HG02588 (cell line): ENCODE results near the gene TEPSIN.

Experiments
- ATAC-seq: cut with Tn5 transposase; IDR thresholded peaks from one replicate; pipeline ENCODE4 v1.9.1; 2021; ENCODE audit warnings: mild to moderate bottlenecking, moderate library complexity; ENCODE audit not compliant: unreplicated experiment

TEPSIN gene

DNA sequence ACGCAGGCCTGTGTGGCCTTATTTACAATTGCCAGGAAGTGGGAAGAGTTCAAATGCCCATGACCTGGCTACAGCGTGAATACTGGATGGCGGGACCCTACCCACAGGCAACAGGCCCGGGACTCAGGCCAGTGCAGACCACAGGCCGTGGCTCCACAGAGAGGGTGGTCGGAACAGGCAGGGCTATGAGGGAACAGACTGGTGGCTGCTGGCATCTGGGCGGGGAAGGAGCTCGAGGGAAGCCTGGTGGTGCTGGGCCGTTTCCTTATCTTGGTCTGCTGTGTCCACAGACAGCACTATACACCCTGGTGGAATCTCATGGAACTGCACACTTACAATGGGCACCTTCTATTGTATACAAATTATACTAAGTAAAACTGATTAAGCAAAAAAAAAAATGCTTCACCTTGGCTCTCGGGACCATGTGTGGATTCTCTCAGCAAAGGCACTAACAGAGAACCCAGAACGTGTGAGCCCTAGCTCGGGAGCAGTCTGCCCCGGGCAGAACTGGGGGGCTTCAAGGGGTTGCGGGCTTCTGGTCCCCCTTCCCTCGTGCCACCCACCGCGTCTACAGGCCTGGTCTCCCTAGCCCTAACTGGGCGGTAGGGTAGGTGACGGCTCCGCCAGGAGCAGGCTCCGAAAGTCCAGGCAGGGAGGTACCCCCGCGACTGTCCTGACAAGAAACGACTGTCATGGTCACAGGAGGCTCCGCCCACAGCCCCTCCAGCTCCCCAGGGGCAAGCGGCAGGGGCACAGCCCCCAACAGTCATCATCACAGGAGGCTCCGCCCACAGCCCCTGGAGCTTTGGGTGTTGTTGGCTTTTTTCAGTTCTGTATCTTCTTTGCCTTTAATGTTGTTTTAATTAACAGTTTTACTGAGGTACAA lies 37.9 kb downstream of the TEPSIN start:
- no peak for ATAC-seq

DNA sequence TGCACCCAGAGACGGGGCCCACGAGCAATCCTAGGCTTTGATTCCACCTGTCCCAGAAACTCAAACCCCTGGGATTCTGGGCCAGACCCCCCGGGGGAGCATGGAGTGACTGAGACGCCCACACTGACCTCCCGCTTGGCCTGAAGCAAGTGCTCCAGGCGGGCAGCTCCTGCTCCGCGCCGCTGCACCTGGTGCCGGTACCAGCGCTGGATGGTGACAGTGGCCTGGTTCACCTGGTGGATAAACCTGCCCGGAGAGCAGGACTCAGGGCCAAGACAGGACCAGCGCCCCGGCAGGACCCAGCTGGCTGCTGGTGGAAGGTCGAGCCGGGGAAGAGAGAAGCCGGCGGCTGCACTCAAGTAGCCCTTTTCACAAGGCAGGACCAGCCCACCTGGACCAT lies 38.7 kb downstream of the TEPSIN start:
- no peak for ATAC-seq

DNA sequence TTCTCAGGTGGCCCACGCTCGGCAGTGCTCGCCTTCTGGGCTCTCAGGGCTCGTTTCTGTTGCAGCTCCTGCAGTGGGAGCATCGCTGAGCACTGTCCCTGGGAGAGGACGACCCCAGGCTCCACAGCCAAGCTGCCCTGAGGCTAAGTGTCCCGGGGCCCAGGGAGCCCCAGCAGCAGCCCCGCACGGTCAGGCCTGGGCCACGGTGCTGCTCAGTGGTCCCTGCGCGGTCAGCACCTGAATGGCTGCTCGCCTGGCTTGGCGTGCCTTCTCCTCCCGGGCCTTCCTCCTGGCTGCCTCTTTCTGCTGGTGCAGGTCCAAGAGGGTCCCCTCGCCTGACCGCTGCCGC lies 39.4 kb downstream of the TEPSIN start:
- ATAC-seq, result no peak

DNA sequence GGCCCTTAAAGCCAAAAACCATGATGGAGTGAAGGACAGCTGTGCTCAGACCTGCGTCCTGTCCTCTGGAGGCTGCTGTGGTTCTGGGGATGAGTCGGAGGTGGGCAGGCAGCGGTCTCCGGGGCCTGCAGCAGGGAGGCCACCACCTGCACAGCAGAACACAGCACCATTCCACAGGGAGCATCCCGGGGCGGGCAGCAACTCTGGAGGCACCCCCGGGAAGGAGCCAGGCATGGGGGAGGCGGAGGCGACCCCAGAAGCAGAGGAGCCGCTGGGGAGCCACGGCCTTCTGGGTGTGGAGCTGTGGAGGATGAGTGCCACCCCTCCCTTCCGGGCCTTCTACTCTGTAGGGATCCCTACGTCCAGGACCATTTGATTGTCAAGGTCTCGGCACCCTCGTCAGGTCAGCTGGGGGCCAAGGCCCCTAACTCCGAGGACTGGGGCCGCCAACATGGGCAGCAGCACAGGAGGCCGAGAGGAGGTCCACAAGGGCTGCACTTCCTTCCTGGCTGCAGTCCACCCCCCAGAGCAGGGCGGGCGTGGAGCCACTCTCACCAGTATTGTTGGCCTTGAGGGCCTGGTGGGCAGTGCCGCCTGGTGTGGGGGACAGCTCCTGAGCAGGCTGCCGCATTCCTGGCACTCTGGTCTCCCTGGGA lies 39.9 kb downstream of the TEPSIN start:
- no peak for ATAC-seq

DNA sequence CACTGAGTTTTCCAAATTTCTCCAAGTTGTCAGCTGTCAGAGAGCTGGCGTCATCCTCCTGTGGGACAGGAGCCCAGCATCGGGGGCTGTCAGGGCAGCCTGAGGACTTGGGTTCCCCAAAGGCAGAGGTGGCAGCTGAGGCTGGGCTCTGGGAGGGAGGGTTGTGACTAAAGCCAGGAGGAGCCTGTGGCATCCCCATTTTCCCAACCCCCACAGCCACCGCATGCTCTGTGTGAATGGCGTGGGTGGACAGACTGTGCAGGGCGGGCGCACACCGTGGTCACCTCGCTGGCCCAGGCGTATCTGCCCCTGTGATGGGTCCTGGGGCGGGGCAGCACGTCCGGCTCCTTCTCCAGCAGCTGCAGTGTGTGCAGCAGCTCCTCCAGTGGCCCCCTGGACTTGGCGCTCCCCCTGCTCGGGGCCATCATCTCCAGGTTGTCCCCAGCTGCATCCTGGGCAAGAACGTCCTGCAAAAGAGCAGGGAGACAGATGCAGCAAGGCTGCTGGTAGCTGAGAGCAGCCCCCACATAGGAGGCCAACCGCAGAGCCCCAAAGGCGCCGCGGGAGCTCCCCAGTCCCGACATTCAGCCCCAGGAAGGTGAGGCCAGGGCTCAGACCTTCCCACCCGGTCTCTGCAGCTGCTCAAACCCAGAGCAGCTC lies 40.9 kb downstream of the TEPSIN start:
- ATAC-seq, result no peak

DNA sequence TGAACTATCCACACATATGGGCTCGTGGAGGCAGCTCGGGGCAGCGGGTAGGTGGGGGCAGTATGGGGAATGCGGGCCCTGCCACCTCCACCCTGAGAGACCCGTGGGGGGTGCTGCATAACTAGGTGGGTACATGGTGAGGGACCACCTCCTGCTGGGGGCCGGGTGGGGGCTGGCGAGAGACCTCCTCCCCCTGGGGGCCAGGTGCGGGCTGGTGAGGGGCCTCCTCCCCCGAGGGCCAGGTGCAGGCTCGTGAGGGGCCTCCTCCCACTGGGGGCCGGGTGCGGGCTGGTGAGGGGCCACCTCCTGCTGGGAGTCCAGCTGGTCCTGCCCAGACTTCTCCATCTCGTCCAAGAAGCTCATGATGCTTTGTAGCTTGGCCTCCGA lies 41.5 kb downstream of the TEPSIN start:
- ATAC-seq, result no peak

DNA sequence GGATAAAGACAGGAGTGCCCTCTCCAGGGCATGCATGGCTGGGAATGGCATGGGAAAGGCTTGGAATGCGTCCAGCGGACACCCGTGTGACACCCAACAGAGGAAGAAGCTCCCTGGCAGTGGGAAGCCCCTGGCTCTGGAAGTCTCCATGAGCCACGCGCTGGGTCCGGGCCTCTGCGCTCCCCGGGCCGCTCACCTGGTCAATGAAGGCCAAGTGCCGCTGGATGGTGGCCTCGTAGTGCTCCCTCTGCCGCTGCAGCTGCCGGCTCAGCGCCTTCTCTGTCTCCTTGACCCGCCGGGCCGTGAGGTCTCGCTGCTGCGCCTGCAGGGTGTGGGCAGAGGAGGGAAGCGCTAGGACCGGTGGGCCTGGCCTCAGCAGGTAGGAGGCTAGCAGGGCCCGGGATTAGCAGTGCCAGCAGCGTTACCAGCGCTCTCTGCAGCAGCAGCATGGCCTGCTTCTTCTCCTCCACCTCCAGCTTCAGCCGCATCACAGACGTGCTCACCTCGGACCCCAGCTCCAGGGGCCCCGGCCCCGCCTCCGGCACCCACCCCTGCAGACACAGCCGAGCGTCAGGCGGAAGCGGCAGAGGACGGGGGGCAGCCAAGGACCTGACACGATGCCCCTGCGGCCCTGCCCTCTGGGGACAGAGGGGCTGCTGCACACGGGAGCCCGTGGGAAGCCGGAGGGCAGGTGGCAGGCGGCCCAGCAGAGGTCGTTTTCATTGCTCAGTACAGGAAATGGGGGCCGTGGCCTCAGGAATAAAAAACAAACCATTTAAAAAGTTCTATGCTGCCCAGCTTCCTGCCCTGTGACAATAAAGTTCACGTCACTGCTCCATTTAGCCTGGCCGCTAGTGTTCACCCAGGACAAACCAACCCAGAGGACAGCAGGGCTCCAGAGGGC lies 42.1 kb downstream of the TEPSIN start:
- no peak for ATAC-seq

DNA sequence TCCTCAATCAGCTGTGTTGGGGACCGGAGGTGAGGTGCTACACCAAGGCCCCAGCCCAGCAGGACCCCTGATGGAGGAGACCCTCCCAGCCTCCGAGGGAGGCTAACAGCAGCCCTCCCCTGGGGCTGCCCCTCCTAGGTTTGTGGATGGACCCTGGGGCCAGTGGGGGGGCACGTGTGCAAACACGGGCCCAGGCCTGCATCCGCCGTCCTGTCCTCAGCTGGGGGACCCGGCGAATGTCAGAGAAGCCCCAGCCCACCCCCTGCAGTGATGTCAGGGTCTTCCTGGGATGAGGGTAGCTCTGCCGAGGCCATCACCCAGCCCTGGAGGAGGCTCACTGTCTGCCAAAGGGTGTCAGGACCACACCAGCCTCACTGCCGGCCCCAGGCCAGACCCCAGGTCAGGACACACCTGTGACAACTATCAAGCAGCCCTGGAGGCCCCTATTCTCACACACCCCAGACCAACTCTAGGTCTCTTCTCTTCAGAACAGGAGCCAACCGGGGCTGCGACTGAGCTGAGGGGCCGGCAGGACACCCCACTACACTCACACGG lies 42.8 kb downstream of the TEPSIN start:
- ATAC-seq, result no peak

DNA sequence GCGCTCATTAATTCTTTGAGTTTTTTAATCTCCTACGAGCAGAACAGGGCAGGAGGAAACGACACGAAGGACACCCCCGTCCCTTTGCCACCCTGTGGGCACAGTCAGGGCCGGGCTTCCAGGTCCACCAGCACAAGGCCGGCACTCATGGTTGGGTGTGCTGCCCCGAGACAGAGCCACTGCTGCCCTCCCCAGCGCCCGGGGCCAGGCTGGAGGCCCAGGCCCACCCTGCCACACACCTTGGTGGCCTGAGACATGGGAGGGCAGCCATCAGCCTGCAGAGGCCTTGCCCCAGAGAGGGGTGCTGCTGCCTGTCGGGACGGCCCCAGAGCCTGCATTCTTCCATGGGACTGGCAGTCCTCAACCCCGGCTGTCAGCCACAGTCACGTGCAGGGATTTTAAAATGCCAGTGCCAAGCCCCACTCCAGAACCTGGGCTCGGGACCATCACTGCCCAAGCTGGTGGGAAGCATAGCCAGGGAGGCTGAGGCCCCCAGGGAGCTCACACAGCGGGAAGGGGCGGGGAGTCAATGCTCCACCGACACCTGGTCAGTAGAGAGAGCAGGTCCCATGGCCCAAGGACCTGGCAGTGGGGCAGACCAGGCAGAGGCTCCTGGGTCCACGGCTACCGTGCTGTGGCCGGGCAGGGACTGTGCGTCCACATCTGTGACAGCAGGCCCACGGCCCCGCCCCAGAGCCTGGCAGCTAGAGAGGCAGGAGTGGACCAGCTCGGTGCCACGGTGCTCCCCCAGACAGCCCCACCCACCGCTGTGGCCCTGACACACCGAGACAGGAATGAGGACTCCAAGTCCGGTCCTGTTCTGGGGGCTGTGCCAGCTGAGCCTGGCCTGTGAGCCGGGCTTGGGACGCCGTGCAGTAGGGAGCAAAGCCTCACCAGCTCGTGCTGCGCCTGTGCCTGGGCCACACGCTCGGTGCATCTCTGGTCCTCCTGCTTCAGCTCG lies 43.6 kb downstream of the TEPSIN start:
- ATAC-seq, result no peak

DNA sequence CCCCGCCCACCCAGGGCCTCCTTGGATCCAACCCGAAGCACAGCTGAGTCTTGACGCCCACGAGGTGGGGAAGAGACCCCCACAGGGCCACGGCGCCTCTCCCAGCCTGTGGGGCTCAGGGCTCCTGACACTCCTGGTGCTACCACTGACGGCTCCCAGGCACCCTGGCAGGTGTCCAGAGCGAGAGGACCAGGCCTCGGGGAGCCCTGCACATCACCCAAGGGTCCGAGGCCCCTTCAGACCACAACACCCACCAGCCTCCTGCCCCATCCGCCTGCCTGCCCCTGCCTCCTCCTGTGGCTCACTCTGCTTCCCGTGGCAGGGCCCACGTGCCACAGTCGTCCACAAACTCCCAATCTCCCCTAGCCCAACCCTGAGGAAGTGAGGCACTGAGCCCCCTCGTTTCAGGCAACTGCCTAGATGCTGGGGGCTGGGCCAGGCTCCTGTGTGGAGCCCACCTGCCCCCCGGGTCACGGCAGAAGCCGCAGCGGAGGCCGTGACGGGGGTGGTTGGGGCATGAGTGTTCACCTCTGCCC lies 44.6 kb downstream of the TEPSIN start:
- no peak for ATAC-seq

DNA sequence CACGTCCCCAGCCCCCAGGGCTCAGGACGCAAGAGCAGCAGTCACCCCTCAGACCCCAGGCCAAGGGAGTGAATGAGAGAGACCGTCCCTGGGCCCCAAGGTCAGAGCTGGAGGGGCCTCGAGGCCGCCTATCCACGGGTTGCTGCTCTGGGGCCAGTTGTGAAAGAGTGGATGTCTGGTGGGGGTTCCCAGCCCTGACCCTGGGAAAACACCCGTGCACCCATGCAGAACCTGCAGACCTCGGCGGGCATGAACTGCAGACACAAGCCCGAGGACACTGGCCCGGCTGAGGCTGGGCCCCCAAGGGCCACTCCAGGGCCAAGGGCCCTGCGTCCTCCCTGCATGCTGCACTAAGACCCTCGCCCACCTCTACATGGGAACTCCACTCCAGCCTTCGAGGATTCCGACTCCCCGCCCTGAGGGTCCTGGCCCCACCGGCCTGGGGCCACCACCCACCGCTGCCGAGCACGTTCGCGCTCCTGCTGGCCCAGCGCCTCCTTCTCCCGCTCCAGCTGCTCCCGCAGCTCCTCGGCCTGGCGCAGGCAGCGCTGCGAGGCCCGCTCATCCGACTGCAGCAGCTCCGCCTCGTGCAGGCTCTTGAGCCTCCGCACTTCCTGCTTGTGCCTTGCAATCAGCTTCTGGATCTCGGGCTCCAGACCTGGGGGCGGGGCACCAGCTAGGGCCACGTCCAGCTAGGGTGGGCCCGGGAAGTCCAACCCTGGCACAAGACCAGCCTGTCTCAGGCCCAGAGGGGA lies 45.2 kb downstream of the TEPSIN start:
- ATAC-seq, result no peak

DNA sequence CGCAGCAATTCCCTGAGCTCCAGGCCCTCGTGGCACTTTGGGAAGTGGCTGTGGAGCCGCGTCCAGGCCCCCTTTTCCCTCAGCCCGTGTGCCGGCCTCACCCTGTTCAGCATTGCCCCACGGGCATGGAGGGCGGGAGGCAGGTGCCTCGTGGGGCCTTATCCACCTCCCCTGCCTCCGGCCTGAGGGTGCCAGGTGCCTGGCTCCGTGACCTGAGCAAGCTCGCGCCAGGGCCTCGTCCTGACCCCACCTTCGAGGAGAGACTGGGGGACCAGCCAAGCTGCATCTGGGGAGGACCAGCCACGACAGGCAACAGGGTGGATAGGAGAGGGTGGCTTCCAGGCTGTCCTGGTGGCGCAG lies 45.8 kb downstream of the TEPSIN start:
- no peak for ATAC-seq

DNA sequence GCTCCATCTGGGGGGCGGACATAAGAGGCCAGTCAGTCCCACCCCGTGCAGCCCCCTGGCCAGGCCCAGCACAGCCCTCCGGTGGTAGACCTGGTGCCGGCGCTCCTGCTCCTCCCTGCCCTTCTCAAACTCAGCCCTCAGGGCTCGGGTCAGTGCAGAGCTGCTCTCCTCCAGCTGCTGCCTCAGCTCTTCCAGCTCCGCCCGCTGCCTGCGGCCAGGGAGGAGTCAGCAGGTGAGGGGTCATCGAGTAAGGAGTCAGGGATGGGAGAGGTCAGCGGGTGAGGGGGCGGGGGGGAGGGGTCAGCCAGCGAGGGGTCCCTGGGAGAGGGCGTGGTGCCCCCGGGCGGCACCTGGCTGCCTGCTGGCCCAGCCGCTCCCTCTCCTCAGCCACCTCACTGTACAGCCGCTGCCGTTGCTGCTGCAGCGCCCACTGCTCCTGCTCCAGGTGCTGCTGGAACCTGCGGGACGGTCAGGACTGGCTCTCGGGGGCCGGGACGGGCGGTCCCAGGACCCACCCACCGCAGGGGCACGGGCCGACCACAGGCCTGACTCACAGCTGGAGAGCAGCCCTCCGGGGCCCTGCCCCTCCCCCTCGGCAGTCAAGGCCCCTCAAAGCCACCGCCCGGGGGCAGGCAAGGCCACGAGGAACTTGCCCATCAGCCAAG lies 46.3 kb downstream of the TEPSIN start:
- ATAC-seq, result no peak

DNA sequence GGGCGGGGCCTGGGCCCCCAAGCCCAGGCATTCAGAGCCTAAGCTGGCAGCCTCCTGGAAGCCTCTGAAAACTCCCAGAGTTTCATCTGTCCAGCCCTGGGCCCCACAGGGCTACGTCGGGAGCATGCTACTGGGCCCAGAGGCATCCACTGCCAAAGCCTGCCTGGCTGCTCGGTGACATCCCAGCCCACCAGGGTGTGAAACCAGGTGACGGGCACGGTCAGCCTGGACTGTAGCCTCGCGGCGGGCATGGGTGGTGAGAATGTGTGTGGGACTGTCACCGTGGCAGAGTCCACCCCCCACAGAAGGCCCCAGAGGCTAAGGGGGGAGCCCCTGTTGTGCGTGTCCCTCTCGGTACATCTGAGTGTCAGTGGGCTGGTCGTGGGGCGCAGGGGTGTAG lies 47.2 kb downstream of the TEPSIN start:
- no peak for ATAC-seq

DNA sequence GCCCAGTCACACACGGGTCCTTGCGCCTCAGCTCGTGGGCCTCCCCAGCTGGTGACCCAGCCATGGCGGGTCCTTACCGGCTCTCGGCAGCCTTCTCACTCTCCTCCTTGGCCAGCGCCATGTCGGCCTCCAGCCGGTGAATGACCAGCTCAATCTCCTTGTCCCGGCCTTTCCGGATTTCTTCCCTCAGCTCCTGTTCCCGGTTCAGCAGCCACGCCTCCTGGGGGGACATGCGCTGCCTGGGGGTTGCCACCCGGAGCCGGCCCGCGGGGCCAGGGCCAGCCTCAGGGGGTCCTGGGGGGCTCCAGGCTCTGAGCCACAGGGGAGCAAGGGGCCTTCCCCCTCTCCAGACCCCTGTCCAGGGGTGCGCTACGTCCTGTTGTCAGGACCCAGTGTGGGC lies 47.7 kb downstream of the TEPSIN start:
- no peak for ATAC-seq

DNA sequence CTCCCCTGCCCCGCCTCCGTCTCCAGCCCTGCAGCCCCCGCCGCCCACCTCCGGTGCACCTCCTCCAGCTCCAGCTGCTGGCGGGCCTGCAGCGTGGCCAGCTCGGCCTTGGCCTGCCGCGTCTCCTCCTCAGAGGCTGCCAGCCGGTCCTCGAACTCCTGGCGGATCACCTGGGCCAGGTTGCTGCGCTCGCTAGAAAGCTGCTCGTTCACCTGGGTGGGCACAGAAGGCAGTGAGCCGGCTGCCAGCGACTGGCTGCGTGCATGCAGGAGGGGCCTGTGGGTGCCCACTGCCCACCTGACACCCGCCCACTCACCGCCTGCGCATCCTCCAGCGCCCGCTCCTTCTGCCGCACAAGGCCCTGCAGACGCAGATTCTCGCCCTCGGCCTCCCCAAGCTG lies 48.3 kb downstream of the TEPSIN start:
- no peak for ATAC-seq

DNA sequence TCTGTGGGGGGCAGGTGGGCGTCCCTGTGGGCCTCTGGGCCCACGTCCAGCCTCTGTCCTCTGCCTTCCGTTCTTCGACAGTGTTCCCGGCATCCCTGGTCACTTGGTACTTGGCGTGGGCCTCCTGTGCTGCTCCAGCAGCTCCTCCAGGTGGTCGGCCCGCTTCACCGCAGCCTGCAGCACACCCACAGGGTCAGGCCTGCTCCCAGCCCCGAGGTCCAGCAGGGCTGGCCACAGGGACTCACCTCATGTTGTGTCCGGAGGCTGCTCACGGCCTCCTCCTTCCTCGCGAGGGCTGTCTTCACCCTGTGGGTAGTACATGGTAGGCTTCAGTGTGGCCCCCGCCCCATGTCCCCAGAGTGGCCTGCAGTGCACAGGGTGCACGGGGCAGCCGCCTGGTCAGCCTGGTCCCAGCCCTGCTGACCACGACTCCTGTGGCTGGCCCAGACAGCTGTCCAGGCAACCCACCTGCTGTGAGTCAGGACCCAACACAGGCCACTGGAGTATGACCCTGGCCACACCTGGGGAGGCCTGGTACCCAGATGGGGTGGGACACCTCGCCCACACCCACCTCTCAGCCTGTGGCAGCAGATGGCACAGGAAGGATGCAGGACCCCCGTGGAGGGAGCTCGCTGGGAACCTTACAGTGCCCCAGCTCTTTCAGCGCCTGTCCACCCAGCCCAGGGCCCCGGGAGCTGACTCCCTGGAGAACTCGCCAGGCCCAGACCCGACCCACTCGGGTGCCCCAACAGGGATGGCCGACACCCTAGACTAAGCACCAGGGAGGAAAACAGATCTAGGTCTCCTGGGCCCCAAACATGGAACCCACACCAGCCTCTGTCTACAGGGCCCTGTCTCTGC lies 49.0 kb downstream of the TEPSIN start:
- ATAC-seq, result no peak
